Common myeloid progenitor, CD34-positive (primary cell): ENCODE measurements around the gene ARMC9.
"Not testable (repeated sequence)": the region's sequence is repeated elsewhere in the genome, so short reads cannot be mapped to it uniquely, and the experiment has no call there.

ENCODE experiments used
- CTCF ChIA-PET: fragments of 350-600 bp; sonication (Branson Sonifier 250); formaldehyde crosslinking; loops from one replicate; lab custom pipeline; 2021; ENCODE audit warnings: antibody characterized with exemption; lab: Charles Lee
- POLR2A ChIA-PET: fragments of 350-600 bp; sonication (Branson Sonifier 250); formaldehyde crosslinking; loops from one replicate; lab custom pipeline; 2021; ENCODE audit warnings: antibody characterized with exemption; lab: Charles Lee
- DNase-seq, 3 donors: peaks; one replicate each; pipeline versions ENCODE4 v3.0.0 to v3.0.0-alpha.2; 2013
- H3K27ac ChIP-seq, 2 experiments: 1 replicate in 1 of 2; 2 replicates in 1 of 2; pipeline ENCODE4 v1.7.0; 2013; ENCODE audit warnings: inconsistent platforms in 2 of 2, low read length in 2 of 2, mild to moderate bottlenecking in 2 of 2, low read depth in 1 of 2, moderate library complexity in 1 of 2; ENCODE audit not compliant: severe bottlenecking in 2 of 2, insufficient read depth in 1 of 2, poor library complexity in 1 of 2
- H3K27me3 ChIP-seq, 5 experiments: replicated peaks in 2 of 5; 1 replicate in 3 of 5; 2 replicates in 2 of 5; pipeline versions ENCODE4 v1.6.1 to v1.7.0; 2013; ENCODE audit warnings: low read length in 4 of 5, mild to moderate bottlenecking in 2 of 5, moderate library complexity in 2 of 5, inconsistent platforms in 1 of 5; ENCODE audit not compliant: insufficient read depth in 5 of 5, control insufficient read depth in 4 of 5
- H3K36me3 ChIP-seq, 4 experiments: 1 replicate in 2 of 4; 2 replicates in 2 of 4; pipeline versions ENCODE4 v1.6.1 to v1.7.0; 2013; ENCODE audit warnings: low read length in 3 of 4, control low read depth in 1 of 4, mild to moderate bottlenecking in 1 of 4; ENCODE audit not compliant: control insufficient read depth in 4 of 4, insufficient read depth in 4 of 4
- H3K4me1 ChIP-seq, 4 experiments: 1 replicate in 3 of 4; 2 replicates in 1 of 4; pipeline versions ENCODE4 v1.6.1 to v1.7.1; 2013; ENCODE audit warnings: low read length in 3 of 4, mild to moderate bottlenecking in 3 of 4, control low read depth in 1 of 4, inconsistent platforms in 1 of 4, moderate library complexity in 1 of 4; ENCODE audit not compliant: control insufficient read depth in 4 of 4, insufficient read depth in 4 of 4; ENCODE audit errors: control extremely low read depth in 1 of 4
- H3K4me3 ChIP-seq, 7 experiments: 1 replicate in 4 of 7; 2 replicates in 3 of 7; pipeline versions ENCODE4 v1.5.1 to v1.7.0; 2013; ENCODE audit warnings: mild to moderate bottlenecking in 7 of 7, low read length in 6 of 7, moderate library complexity in 6 of 7, inconsistent platforms in 2 of 7, low read depth in 2 of 7, control low read depth in 1 of 7; ENCODE audit not compliant: insufficient read depth in 4 of 7, control insufficient read depth in 1 of 7; ENCODE audit errors: extremely low read depth in 1 of 7
- H3K9me3 ChIP-seq, 5 experiments: 1 replicate in 4 of 5; 2 replicates in 1 of 5; pipeline versions ENCODE4 v1.6.1 to v1.7.1; 2013; ENCODE audit warnings: low read length in 4 of 5, mild to moderate bottlenecking in 2 of 5, inconsistent platforms in 1 of 5, low read depth in 1 of 5, moderate library complexity in 1 of 5; ENCODE audit not compliant: control insufficient read depth in 4 of 5, insufficient read depth in 2 of 5; ENCODE audit errors: control extremely low read depth in 1 of 5
- WGBS: methylation state at CpG from one replicate; pipeline ENCODE4 v1.1.5; 2013; ENCODE audit not compliant: insufficient coverage; 5-methylcytosine and 5-hydroxymethylcytosine counted together

Gene ARMC9

DNA sequence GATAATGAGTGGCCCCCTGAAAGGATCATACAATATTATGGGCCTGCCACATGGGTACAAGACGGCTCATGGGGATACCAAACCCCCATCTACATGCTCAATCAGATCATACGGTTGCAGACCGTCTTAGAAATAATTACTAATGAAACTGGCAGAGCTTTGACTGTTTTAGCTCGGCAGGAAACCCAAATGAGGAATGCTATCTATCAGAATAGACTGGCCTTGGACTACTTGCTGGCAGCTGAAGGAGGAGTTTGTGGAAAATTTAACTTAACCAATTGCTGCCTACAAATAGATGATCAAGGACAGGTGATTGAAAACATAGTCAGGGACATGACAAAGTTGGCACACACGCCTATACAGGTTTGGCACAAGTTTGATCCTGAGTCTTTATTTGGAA, 209.3 kb downstream of the ARMC9 start:
- WGBS = 100% methylated on average over 1 of the region's 5 CpGs
- POLR2A ChIA-PET, H3K9me3 ChIP-seq, DNase-seq, H3K27ac ChIP-seq, H3K27me3 ChIP-seq, H3K36me3 ChIP-seq, H3K4me3 ChIP-seq: not testable (repeated sequence)
- H3K4me1 ChIP-seq = peaks cover 0 to 30% (median 17%) of the 10 kb centered on the region in 4 experiments
- CTCF ChIA-PET = interaction anchor here (0.6 to 17.1 kb wide), 14 partner anchors 10 to 312 kb away, joined by 3 to 234 read pairs (median 4); no protein-coding TSS in a partner anchor

DNA sequence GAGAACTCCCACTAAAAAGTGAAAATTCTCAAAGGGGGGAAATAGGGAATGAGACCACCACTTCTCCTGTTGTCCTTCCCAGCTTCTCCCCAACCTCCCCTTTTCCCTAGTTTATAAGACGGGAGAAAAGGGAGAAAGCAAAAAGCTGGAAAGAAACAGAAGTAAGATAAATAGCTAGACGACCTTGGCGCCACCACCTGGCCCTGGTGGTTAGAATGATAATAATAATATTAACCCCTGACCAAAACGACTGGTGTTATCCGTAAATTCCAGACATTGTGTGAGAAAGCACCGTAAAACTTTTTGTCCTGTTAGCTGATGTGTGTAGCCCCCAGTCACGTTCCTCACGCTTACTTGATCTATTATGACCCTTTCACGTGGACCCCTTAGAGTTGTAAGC, 209.9 kb downstream of the ARMC9 start:
- H3K36me3 ChIP-seq, H3K27me3 ChIP-seq, H3K27ac ChIP-seq, POLR2A ChIA-PET, DNase-seq, H3K4me3 ChIP-seq, H3K9me3 ChIP-seq: not testable (repeated sequence)
- 100% methylated on average over 4 of the region's 9 CpGs for WGBS
- peaks cover 0 to 32% (median 17%) of the 10 kb centered on the region in 4 experiments for H3K4me1 ChIP-seq
- CTCF ChIA-PET = interaction anchor here (0.6 to 17.1 kb wide), 8 partner anchors 10 to 304 kb away, joined by 3 to 234 read pairs (median 9); no protein-coding TSS in a partner anchor

GRCh38 chr2:231409776-231410175, 211.3 kb downstream of the ARMC9 start:
- ChIA-PET CTCF (interaction anchor here (0.8 to 17.1 kb wide), 9 partner anchors 9 to 305 kb away, joined by 3 to 234 read pairs (median 3); no protein-coding TSS in a partner anchor), POLR2A (no interaction called here)
- no peak for DNase-seq
- no peaks in the 10 kb centered on the region for H3K36me3 ChIP-seq
- H3K4me1 ChIP-seq = peaks cover 0 to 32% (median 17%) of the 10 kb centered on the region in 4 experiments
- H3K27me3 ChIP-seq = peaks cover 0 to 8% (median 5%) of the 10 kb centered on the region in 5 experiments
- no peak overlapping the region for H3K4me3 ChIP-seq
- H3K9me3 ChIP-seq = peaks cover 0 to 5% (median 0%) of the 10 kb centered on the region in 5 experiments
- H3K27ac ChIP-seq = no peak overlapping the region
- WGBS = 85% methylated on average over 4 of the region's 5 CpGs

DNA sequence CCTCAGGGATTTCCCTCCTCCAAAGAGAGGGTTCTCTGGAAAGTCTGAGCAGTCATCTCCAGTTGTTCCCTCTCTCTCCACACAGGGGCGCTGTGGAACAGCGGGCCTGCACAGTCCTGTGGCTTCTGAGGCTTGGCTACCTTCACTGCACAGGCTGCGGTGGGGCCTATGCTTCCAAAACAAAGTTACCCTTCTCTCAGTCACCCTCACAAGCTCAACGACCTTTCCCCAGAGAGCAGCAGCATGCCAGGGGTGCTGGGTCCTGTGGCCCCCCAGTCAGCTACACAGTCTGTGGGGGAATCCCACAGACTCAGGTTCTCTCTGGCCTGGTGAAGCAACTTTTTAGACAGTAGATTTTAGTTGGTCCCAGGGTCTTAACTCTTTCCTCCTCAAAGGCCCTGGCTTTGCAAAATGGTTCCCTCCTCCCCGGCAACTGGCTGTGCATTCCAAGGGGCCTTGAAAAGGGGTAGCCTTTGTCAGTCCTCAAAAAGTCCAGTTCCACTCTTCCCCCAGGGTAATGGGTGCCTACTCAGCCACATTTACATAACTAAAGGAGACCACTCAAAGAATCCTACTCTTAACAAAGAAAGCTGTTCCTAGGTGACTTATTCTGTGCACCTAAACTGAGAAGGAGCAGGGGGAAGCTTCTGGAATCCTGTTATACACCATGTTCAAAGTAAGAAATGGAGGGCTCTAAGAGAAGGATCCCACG, 212.0 kb downstream of the ARMC9 start:
- Histone ChIP-seq H3K4me1 (peaks cover 0 to 25% (median 17%) of the 10 kb centered on the region in 4 experiments), H3K4me3 (no peak overlapping the region), H3K27me3 (peaks cover 0 to 8% (median 5%) of the 10 kb centered on the region in 5 experiments), H3K36me3 (no peaks in the 10 kb centered on the region), H3K9me3 (peaks cover 0 to 5% (median 0%) of the 10 kb centered on the region in 5 experiments), H3K27ac (no peak overlapping the region)
- WGBS = 85% methylated on average over 6 of the region's 6 CpGs
- DNase-seq = peak in 2 of 3 donors; percentile 39 to 54
- CTCF ChIA-PET = interaction anchor here (0.8 to 17.1 kb wide), 16 partner anchors 10 to 307 kb away, joined by 3 to 234 read pairs (median 4); partner anchors contain the start of gene B3GNT7
- POLR2A ChIA-PET = no interaction called here

- ChIA-PET POLR2A (no interaction called here), CTCF (interaction anchor here (0.8 to 17.1 kb wide), 23 partner anchors 8 to 308 kb away, joined by 3 to 234 read pairs (median 5); partner anchors contain the start of gene B3GNT7)
- H3K9me3 ChIP-seq = peaks cover 0 to 5% (median 0%) of the 10 kb centered on the region in 5 experiments
- H3K4me3 ChIP-seq = peak overlapping the region in 1 of 7 experiments; percentile 78
- peaks cover 0 to 20% (median 13%) of the 10 kb centered on the region in 4 experiments for H3K4me1 ChIP-seq
- no peak overlapping the region for H3K27ac ChIP-seq
- WGBS = 91% methylated on average over 1 of the region's 3 CpGs
- no peak for DNase-seq
- H3K36me3 ChIP-seq = no peaks in the 10 kb centered on the region
- H3K27me3 ChIP-seq = peaks cover 0 to 8% (median 5%) of the 10 kb centered on the region in 5 experiments
These were observed 212.8 kb downstream of the ARMC9 start for GRCh38 chr2:231411237-231411636.

DNA sequence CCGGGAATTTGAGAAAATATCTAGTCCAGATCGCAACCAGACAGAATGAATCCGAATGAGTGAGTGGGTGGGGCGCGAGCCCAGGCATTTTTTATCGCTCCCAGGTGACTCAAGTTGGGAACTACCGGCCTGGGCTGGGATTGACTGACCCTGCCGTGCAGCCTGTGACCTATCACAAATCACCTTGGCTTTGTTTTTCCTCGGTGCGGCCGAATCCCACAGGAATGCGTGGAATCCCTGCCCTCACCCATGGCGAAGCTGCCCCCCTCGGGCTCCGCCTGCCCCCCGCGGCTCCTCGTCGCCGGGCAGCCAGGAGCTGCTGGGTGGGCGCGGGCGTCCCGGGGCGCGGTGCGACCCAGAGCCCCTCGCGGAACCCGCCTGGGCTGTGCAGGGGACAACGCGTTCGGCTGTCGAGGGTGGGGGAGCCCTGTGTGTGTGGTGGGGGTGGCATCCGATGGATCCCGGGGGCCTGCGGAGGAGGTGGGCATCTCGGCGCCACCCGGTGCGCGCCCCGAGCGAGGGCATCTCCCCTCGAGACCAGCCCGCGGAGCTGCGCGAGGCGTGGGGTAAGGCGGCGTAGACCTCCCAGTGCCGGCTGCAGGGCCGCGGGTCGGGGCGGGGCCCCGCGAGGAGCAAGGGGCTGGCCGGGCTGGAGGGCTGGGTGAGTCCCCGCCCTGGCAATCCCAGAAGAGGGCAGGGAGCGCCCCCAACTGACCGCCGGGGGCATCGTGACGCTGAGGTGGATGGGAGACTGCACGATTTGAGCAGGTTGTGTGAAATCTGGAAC, 213.6 kb downstream of the ARMC9 start:
- 4% methylated on average over 42 of the region's 67 CpGs for WGBS
- Histone ChIP-seq H3K27me3 (peaks cover 0 to 8% (median 5%) of the 10 kb centered on the region in 5 experiments), H3K4me1 (peaks cover 0 to 12% (median 6%) of the 10 kb centered on the region in 4 experiments), H3K27ac (no peak overlapping the region), H3K36me3 (no peaks in the 10 kb centered on the region), H3K9me3 (peaks cover 0 to 5% (median 0%) of the 10 kb centered on the region in 5 experiments), H3K4me3 (peak overlapping the region; percentile 18 to 78 (median 64))
- POLR2A ChIA-PET = interaction anchor here (0.9 kb wide), 1 partner anchor 184 kb away, joined by 3 read pairs; no protein-coding TSS in a partner anchor
- CTCF ChIA-PET = interaction anchor here (0.6 to 17.1 kb wide), 35 partner anchors 8 to 313 kb away, joined by 3 to 234 read pairs (median 4); partner anchors contain the start of gene B3GNT7
- DNase-seq = peak; percentile 82 to 91 (median 89)
